Activated naive CD4-positive, alpha-beta T cell treated with anti-CD3 and anti-CD28 coated beads, Interleukin-2, amount 50 U/mL, for 16 hours (primary cell): ENCODE results near the gene FSCN2.

Experiments used
- DNase-seq: peaks from one replicate; pipeline ENCODE4 v3.0.0-alpha.2; 2020

FSCN2 gene

GRCh38 chr17:81527591-81528383 lies at the start of gene FSCN2:
TSS of gene FSCN2 (plus strand) at chr17:81528377. CDS start at chr17:81528532, 155 bp downstream.
- no peak for DNase-seq

- no peak for DNase-seq
Measured at GRCh38 chr17:81479175-81480071, 48.8 kb upstream of the FSCN2 start.

GRCh38 chr17:81480140-81481072 lies 47.8 kb upstream of the FSCN2 start:
- DNase-seq, result no peak

- DNase-seq, result peak; percentile 68
Measured at GRCh38 chr17:81481073-81481799, 46.9 kb upstream of the FSCN2 start.

GRCh38 chr17:81481815-81482505 lies 46.2 kb upstream of the FSCN2 start:
- no peak for DNase-seq

- no peak for DNase-seq
Measured at GRCh38 chr17:81482673-81483072, 45.5 kb upstream of the FSCN2 start.

GRCh38 chr17:81483085-81483861 lies 44.9 kb upstream of the FSCN2 start:
- no peak for DNase-seq

GRCh38 chr17:81483862-81484194 lies 44.3 kb upstream of the FSCN2 start:
- DNase-seq, result no peak

GRCh38 chr17:81484195-81484979 lies 43.8 kb upstream of the FSCN2 start:
- DNase-seq, result peak; percentile 91

- DNase-seq, result no peak
Measured at GRCh38 chr17:81486199-81486810, 41.9 kb upstream of the FSCN2 start.

- DNase-seq, result no peak
Measured at GRCh38 chr17:81487089-81487486, 41.1 kb upstream of the FSCN2 start.

- peak; percentile 85 for DNase-seq
Measured at GRCh38 chr17:81487487-81488275, 40.5 kb upstream of the FSCN2 start.

GRCh38 chr17:81488276-81488860 lies 39.8 kb upstream of the FSCN2 start:
- DNase-seq, result no peak

GRCh38 chr17:81489012-81489997 lies 38.9 kb upstream of the FSCN2 start:
- DNase-seq, result no peak

GRCh38 chr17:81489998-81490992 lies 37.9 kb upstream of the FSCN2 start:
- DNase-seq, result no peak

GRCh38 chr17:81491181-81491581 lies 37.0 kb upstream of the FSCN2 start:
- DNase-seq, result no peak
